Heart right ventricle (tissue), 16 donors: ENCODE measurements around the gene SOX8. TPM values are rescaled to one million over a fixed set of nuclear protein-coding genes. Genes with fewer than 3 reads are reported as not detected.

ENCODE experiments used
- ATAC-seq, 8 donors: fragments of 200-7000 bp; cut with Tn5 transposase; one replicate each; pipeline ENCODE4 v1.9.1; 2020; ENCODE audit warnings: mild to moderate bottlenecking in 8 of 8, moderate library complexity in 8 of 8, moderate number of reproducible peaks in 1 of 8
- DNase-seq, 2 donors: peaks; one replicate each; pipeline ENCODE4 v3.0.0-alpha.2; 2020
- H3K27ac ChIP-seq, 10 donors: fragments of 200-600 bp; sonication (generic) in 2 of 10; one replicate each; pipeline versions ENCODE4 v1.5.0 to v1.8.0; 2020 to 2022; ENCODE audit warnings: mild to moderate bottlenecking in 3 of 10
- H3K27me3 ChIP-seq, 7 donors: fragments of 200-600 bp; one replicate each; pipeline ENCODE4 v1.8.0; 2021 to 2022; ENCODE audit warnings: mild to moderate bottlenecking in 2 of 7
- H3K36me3 ChIP-seq, 9 donors: fragments of 200-600 bp; sonication (generic) in 1 of 9; one replicate each; pipeline versions ENCODE4 v1.5.0 to v1.8.0; 2020 to 2022; ENCODE audit warnings: mild to moderate bottlenecking in 2 of 9
- H3K4me1 ChIP-seq, 9 donors: fragments of 200-600 bp; sonication (generic) in 1 of 9; one replicate each; pipeline versions ENCODE4 v1.5.0 to v1.8.0; 2020 to 2022; ENCODE audit warnings: mild to moderate bottlenecking in 4 of 9
- H3K4me3 ChIP-seq, 10 donors: fragments of 200-600 bp; sonication (generic) in 2 of 10; one replicate each; pipeline versions ENCODE4 v1.5.0 to v1.8.0; 2020 to 2022; ENCODE audit warnings: mild to moderate bottlenecking in 7 of 10, moderate library complexity in 2 of 10
- H3K9me3 ChIP-seq, 11 donors: fragments of 200-600 bp in 10 of 11; sonication (generic) in 2 of 11; one replicate each; pipeline versions ENCODE4 v1.5.0 to v1.8.0; 2013 to 2022; ENCODE audit warnings: mild to moderate bottlenecking in 2 of 11, control low read depth in 1 of 11, moderate library complexity in 1 of 11
- CTCF ChIP-seq, 9 donors: fragments of 200-600 bp; sonication (generic) in 2 of 9; IDR thresholded peaks; one replicate each; pipeline versions ENCODE4 v1.5.0 to v1.8.0; 2021 to 2022; ENCODE audit warnings: antibody characterized with exemption in 9 of 9, mild to moderate bottlenecking in 5 of 9, moderate library complexity in 1 of 9
- WGBS, 2 donors: extraction: QIAGEN DNeasy Blood & Tissue Kit; methylation state at CpG; one replicate each; pipeline ENCODE4 v1.1.7; 2013; ENCODE audit warnings: inconsistent platforms in 1 of 2; 5-methylcytosine and 5-hydroxymethylcytosine counted together
- intact Hi-C, 10 donors: fragments of 100-400 bp; cut with DNase I; formaldehyde crosslinking; loops; one replicate each; pipeline versions ENCODE4 v1.11.1 to v1.14.2; 2022
- polyA plus RNA-seq, 2 donors: library from polyadenylated mRNA; stranded (reverse); fragments of 200-250 nt; gene quantifications; one replicate each; pipeline ENCODE4 v1.2.3, GENCODE V29; 2013
- total RNA-seq, 10 donors: library from RNA; stranded (reverse); fragmentation: NEBNext Ultra II Directional in 3 of 10; extraction: Animal tissue kit (Norgen Biotek cat#: 25700) in 3 of 10; gene quantifications; one replicate each; pipeline versions ENCODE4 v1.2.1 to v1.2.4, GENCODE V29; 2021 to 2023
- donor health status: Arrhythmogenic right ventricular cardiomyopathy.
- donor health status: ischemic (EF 13 %, LVEDD 7.1; RV severe dilation, severe dysfunction).
- donor health status: healthy with polysubstance abuse.
- donor health status: DM: no; HTN: yes; CAD: no.
- donor health status: DM: no; HTN: no; CAD: no.
- donor health status: ischemic (EF 25% LVEDD 6.9; RV normal size, moderate dysfunction).
- donor health status: ischemic (EF 25% LVEDD 5.7; RV mildly dilated, moderate dysfunction).
- donor health status: healthy.
- donor health status: DM: yes; HTN: yes; CAD: no.
- donor health status: Ischemic cardiomyopathy.
- donor health status: ischemic (EF 35%, LVEDD 5.7; RV mildly dilated, moderate dysfunction).
- donor health status: nonischemic (EF 11% LVEDD 7.7; RV severe dilation, severe dysfunction).
- donor health status: DM: yes; HTN: yes; CAD: no.
- donor health status: PGD.
- donor health status: ischemic (EF 29% LVEDD 5.4; RV normal size, mild dysfunction).
- donor health status: nonischemic (EF 23%, LVEDD 6.1; RV moderate dilation, normal function).

Gene SOX8
- total and polyA plus RNA-seq, 12 donors, result 0.35 to 2.3 (median 1.0) TPM

GRCh38 chr16:1006781-1007180 is 25.2 kb downstream of the SOX8 start:
- H3K27ac ChIP-seq, result no peak overlapping the region
- H3K27me3 ChIP-seq, result peaks cover 0 to 45% (median 31%) of the 10 kb centered on the region in 7 donors
- no peak for TF ChIP-seq CTCF (IDR thresholded peaks at IDR 0.05)
- H3K9me3 ChIP-seq, result no peaks in the 10 kb centered on the region
- H3K36me3 ChIP-seq, result no peaks in the 10 kb centered on the region
- intact Hi-C loops, result loop anchor here in 1 of 10 donors (10.0 kb wide), 1 partner anchor 112 kb away; no protein-coding TSS in a partner anchor
- H3K4me1 ChIP-seq, result peaks cover 0 to 15% (median 0%) of the 10 kb centered on the region in 9 donors
- DNase-seq (no peak), ATAC-seq (no peak)
- 90 to 91% methylated on average over 25 of the region's 25 CpGs for WGBS, 2 donors
- no peak overlapping the region for H3K4me3 ChIP-seq

GRCh38 chr16:1007284-1007850 is 25.8 kb downstream of the SOX8 start:
- peaks cover 0 to 15% (median 0%) of the 10 kb centered on the region in 9 donors for H3K4me1 ChIP-seq
- H3K27ac ChIP-seq, result no peak overlapping the region
- H3K36me3 ChIP-seq, result no peaks in the 10 kb centered on the region
- no peak overlapping the region for H3K4me3 ChIP-seq
- intact Hi-C loops, result loop anchor here in 1 of 10 donors (10.0 kb wide), 1 partner anchor 113 kb away; no protein-coding TSS in a partner anchor
- whole genome bisulfite sequencing, 2 donors, result 72 to 73% methylated on average over 16 of the region's 16 CpGs
- no peak for ATAC-seq
- DNase-seq, result no peak
- TF ChIP-seq CTCF (IDR thresholded peaks at IDR 0.05), result no peak
- H3K27me3 ChIP-seq, result peaks cover 0 to 46% (median 30%) of the 10 kb centered on the region in 7 donors
- no peaks in the 10 kb centered on the region for H3K9me3 ChIP-seq

GRCh38 chr16:1008085-1008484 is 26.5 kb downstream of the SOX8 start:
- Histone ChIP-seq H3K4me3 (no peak overlapping the region), H3K4me1 (peaks cover 0 to 8% (median 0%) of the 10 kb centered on the region in 9 donors), H3K27me3 (peaks cover 0 to 49% (median 30%) of the 10 kb centered on the region in 7 donors), H3K27ac (no peak overlapping the region), H3K9me3 (no peaks in the 10 kb centered on the region), H3K36me3 (no peaks in the 10 kb centered on the region)
- ATAC-seq (no peak), DNase-seq (no peak)
- 85 to 86% methylated on average over 14 of the region's 14 CpGs for WGBS, 2 donors
- no peak for TF ChIP-seq CTCF (IDR thresholded peaks at IDR 0.05)
- intact Hi-C loops, result loop anchor here in 1 of 10 donors (10.0 kb wide), 1 partner anchor 113 kb away; no protein-coding TSS in a partner anchor

GRCh38 chr16:1009358-1010150 is 28.0 kb downstream of the SOX8 start:
- no peak overlapping the region for H3K4me3 ChIP-seq
- intact Hi-C loops, result loop anchor here in 1 of 10 donors (10.0 kb wide), 1 partner anchor 115 kb away; no protein-coding TSS in a partner anchor
- peaks cover 0 to 49% (median 30%) of the 10 kb centered on the region in 7 donors for H3K27me3 ChIP-seq
- no peak overlapping the region for H3K27ac ChIP-seq
- no peak for ATAC-seq
- no peaks in the 10 kb centered on the region for H3K9me3 ChIP-seq
- H3K36me3 ChIP-seq, result no peaks in the 10 kb centered on the region
- H3K4me1 ChIP-seq, result no peaks in the 10 kb centered on the region
- WGBS, 2 donors, result 79 to 80% methylated on average over 27 to 30 of the region's 30 CpGs
- no peak for DNase-seq
- no peak for TF ChIP-seq CTCF (IDR thresholded peaks at IDR 0.05)
